HG03196 (cell line): ENCODE results near the gene SUGP2.

Experiments used
- ATAC-seq: cut with Tn5 transposase; IDR thresholded peaks from one replicate; pipeline ENCODE4 v1.9.1; 2021; ENCODE audit not compliant: unreplicated experiment

SUGP2 gene

GRCh38 chr19:18992696-18993095 is 40.6 kb downstream of the SUGP2 start:
- ATAC-seq: no peak

GRCh38 chr19:18991468-18991867 is 41.8 kb downstream of the SUGP2 start:
- ATAC-seq: no peak

- no peak for ATAC-seq
Observed at GRCh38 chr19:18991006-18991405, 42.3 kb downstream of the SUGP2 start.

GRCh38 chr19:18990128-18990708 is 43.1 kb downstream of the SUGP2 start:
- no peak for ATAC-seq

- no peak for ATAC-seq
Observed at GRCh38 chr19:18989316-18989715, 44.0 kb downstream of the SUGP2 start.

GRCh38 chr19:18987456-18987855 is 45.9 kb downstream of the SUGP2 start:
- ATAC-seq: no peak

- ATAC-seq: no peak
Observed at GRCh38 chr19:18985257-18985656, 48.1 kb downstream of the SUGP2 start.

GRCh38 chr19:18984251-18984650 is 49.1 kb downstream of the SUGP2 start:
- no peak for ATAC-seq

- no peak for ATAC-seq
Observed at GRCh38 chr19:18982669-18983068, 50.6 kb downstream of the SUGP2 start.

- no peak for ATAC-seq
Observed at GRCh38 chr19:18980432-18981020, 52.8 kb downstream of the SUGP2 start.

- ATAC-seq: no peak
Observed at GRCh38 chr19:18978616-18979015, 54.7 kb downstream of the SUGP2 start.

GRCh38 chr19:18975869-18976268 is 57.4 kb downstream of the SUGP2 start:
- no peak for ATAC-seq

GRCh38 chr19:18975011-18975410 is 58.3 kb downstream of the SUGP2 start:
- no peak for ATAC-seq

- ATAC-seq: no peak
Observed at GRCh38 chr19:18972851-18973250, 60.5 kb downstream of the SUGP2 start.

GRCh38 chr19:18972301-18972811 is 61.0 kb downstream of the SUGP2 start:
- no peak for ATAC-seq

GRCh38 chr19:18969931-18970659 is 63.2 kb downstream of the SUGP2 start:
- no peak for ATAC-seq

GRCh38 chr19:18967358-18968146 is 65.8 kb downstream of the SUGP2 start:
- no peak for ATAC-seq

GRCh38 chr19:18966307-18966706 is 67.0 kb downstream of the SUGP2 start:
- ATAC-seq: no peak

- ATAC-seq: no peak
Observed at GRCh38 chr19:18964121-18964520, 69.2 kb downstream of the SUGP2 start.

GRCh38 chr19:18961767-18962620 is 71.3 kb downstream of the SUGP2 start:
- no peak for ATAC-seq

GRCh38 chr19:18960370-18960769 is 72.9 kb downstream of the SUGP2 start:
- no peak for ATAC-seq
